Neural progenitor cell (in vitro differentiated cells): Measurements from ENCODE around the gene ACBD5.
"Not testable (repeated sequence)": the region's sequence is repeated elsewhere in the genome, so short reads cannot be mapped to it uniquely, and the experiment has no call there.

ENCODE experiments used
- CTCF ChIP-seq: fragments of 200-600 bp; sonication (generic); IDR thresholded peaks from 2 replicates; pipeline ENCODE4 v1.5.1; 2017; ENCODE audit warnings: antibody characterized with exemption, mild to moderate bottlenecking
- EZH2phosphoT487 ChIP-seq: fragments of 200-600 bp; sonication (generic); IDR thresholded peaks from 2 replicates; pipeline ENCODE4 v1.6.1; 2017; ENCODE audit warnings: antibody characterized with exemption

DNA sequence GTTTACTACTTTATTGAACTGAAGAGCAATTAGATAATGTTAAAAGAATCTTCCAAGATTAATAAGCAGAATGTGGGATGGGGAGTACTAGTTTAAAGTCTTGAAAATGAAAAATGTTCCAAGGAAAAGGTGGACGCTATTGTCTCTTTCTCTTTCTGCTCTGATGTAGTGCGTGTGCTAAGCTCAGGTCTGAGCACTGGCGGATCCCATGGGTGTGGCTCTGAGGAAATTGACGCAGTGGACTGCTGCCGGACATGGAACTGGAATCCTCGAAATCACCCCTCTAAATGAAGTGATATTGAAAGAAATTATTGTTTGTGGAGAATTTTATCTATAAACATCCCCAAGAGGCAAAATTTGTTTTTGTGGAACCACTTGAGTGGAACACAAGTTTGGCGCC, 22.2 kb upstream of the ACBD5 start:
- not testable (repeated sequence) for TF ChIP-seq CTCF, EZH2phosphoT487
